Right forelimb (tissue), 1 donor: ENCODE data around the gene LRBA.

Experiments used
- DNase-seq: peaks from one replicate; pipeline ENCODE4 v3.0.0-alpha.2; 2018

Gene LRBA

GRCh38 chr4:150855981-150856510, 159.0 kb downstream of the LRBA start:
- DNase-seq: no peak

GRCh38 chr4:150854600-150854999, 160.5 kb downstream of the LRBA start:
- DNase-seq: no peak

GRCh38 chr4:150853882-150854281, 161.2 kb downstream of the LRBA start:
- DNase-seq: no peak

GRCh38 chr4:150852216-150852615, 162.9 kb downstream of the LRBA start:
- DNase-seq: no peak

GRCh38 chr4:150849016-150849415, 166.1 kb downstream of the LRBA start:
- no peak for DNase-seq

- DNase-seq: no peak
These were observed 186.9 kb downstream of the LRBA start for GRCh38 chr4:150828159-150828558.

- DNase-seq: no peak
These were observed 187.9 kb downstream of the LRBA start for GRCh38 chr4:150827226-150827625.

GRCh38 chr4:150826306-150826705, 188.8 kb downstream of the LRBA start:
- DNase-seq: no peak

GRCh38 chr4:150822407-150822806, 192.7 kb downstream of the LRBA start:
- no peak for DNase-seq

- no peak for DNase-seq
These were observed 193.4 kb downstream of the LRBA start for GRCh38 chr4:150821641-150822040.

GRCh38 chr4:150820409-150820808, 194.7 kb downstream of the LRBA start:
- no peak for DNase-seq

- DNase-seq: no peak
These were observed 196.4 kb downstream of the LRBA start for GRCh38 chr4:150818661-150819060.

GRCh38 chr4:150817804-150818528, 197.1 kb downstream of the LRBA start:
- no peak for DNase-seq

GRCh38 chr4:150817017-150817416, 198.1 kb downstream of the LRBA start:
- DNase-seq: no peak

- no peak for DNase-seq
These were observed 198.6 kb downstream of the LRBA start for GRCh38 chr4:150816491-150816890.

- DNase-seq: no peak
These were observed 200.2 kb downstream of the LRBA start for GRCh38 chr4:150814873-150815272.

- DNase-seq: no peak
These were observed 209.7 kb downstream of the LRBA start for GRCh38 chr4:150805183-150806025.

GRCh38 chr4:150801833-150802232, 213.3 kb downstream of the LRBA start:
- no peak for DNase-seq

- no peak for DNase-seq
These were observed 215.9 kb downstream of the LRBA start for GRCh38 chr4:150799207-150799606.

- DNase-seq: no peak
These were observed 220.4 kb downstream of the LRBA start for GRCh38 chr4:150794706-150795105.

- no peak for DNase-seq
These were observed 225.2 kb downstream of the LRBA start for GRCh38 chr4:150789864-150790263.

GRCh38 chr4:150784939-150785338, 230.1 kb downstream of the LRBA start:
- DNase-seq: no peak

- DNase-seq: no peak
These were observed 230.8 kb downstream of the LRBA start for GRCh38 chr4:150784305-150784704.

GRCh38 chr4:150782921-150783320, 232.2 kb downstream of the LRBA start:
- DNase-seq: no peak
